ENCODE data around the gene TAOK3.

Gene TAOK3

GRCh38 chr12:118190266-118190665, 182.4 kb downstream of the TAOK3 start:
- DNase-seq (ENCODE audit: low read depth): no peak

GRCh38 chr12:118189741-118190191, 182.9 kb downstream of the TAOK3 start:
- no peak for DNase-seq (ENCODE audit: low read depth)

- no peak for DNase-seq (ENCODE audit: low read depth)
These were observed 183.9 kb downstream of the TAOK3 start for GRCh38 chr12:118188690-118189371.

DNA sequence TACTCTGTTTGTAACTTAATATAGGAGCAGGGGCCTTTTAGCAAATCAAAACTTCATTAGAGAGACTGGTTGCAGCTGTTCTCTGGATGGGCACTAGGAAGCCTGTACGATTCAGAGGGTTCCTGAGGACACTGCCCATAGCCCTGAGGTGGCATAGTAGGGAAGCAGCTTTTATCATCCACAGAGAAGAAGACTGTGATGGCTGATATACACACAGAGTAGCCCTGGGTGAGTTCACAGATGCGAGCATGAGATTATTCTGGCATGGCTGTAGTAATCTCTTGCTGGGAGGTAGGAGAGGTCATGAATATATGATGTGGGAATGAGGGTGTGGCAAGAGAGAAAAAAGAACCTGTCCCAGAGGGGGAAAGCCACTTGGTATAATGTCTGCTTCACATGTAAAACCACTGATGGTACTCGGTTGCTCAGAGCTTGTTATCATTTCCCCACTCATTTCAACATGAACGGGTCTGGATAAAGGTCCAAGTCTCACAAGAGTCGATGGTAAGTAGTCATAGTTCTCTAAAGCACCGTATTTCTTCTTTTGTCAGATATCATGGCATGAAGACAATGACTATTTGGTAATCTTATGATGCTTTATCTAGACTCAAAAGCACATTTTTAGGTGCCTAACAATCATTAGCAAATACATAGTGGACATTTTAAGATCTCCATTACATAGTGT, 184.8 kb downstream of the TAOK3 start:
- no peak for DNase-seq (ENCODE audit: low read depth)

GRCh38 chr12:118185602-118186397, 186.9 kb downstream of the TAOK3 start:
- DNase-seq (ENCODE audit: low read depth): no peak

- DNase-seq (ENCODE audit: low read depth): no peak
These were observed 189.0 kb downstream of the TAOK3 start for GRCh38 chr12:118183711-118184110.

- DNase-seq (ENCODE audit: low read depth): no peak
These were observed 189.6 kb downstream of the TAOK3 start for GRCh38 chr12:118183155-118183554.

GRCh38 chr12:118175823-118176447, 196.8 kb downstream of the TAOK3 start:
- DNase-seq (ENCODE audit: low read depth): no peak

DNA sequence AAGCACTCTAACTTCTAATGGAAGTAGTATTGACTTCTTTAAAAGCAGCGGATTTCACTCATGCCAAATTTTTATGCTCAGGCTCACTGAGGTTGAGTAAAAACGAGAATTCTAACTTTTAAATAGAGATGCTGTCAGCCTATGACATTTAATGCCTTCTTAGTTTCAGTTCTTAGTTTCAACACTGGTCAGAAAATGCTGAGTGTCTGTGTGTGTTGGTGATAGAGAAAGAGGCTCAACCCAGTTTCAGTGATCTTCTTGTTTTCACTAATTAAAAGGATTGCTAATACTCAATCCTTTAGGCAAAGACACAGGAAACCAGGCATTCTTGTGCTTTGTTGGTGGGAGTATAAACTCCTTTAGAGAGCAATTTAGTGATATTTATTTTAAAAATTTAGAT, 205.8 kb downstream of the TAOK3 start:
- no peak for DNase-seq (ENCODE audit: low read depth)

- DNase-seq (ENCODE audit: low read depth): no peak
These were observed 207.8 kb downstream of the TAOK3 start for GRCh38 chr12:118164798-118165486.

- no peak for DNase-seq (ENCODE audit: low read depth)
These were observed 212.2 kb downstream of the TAOK3 start for GRCh38 chr12:118160536-118160935.

- DNase-seq (ENCODE audit: low read depth): no peak
These were observed 221.0 kb downstream of the TAOK3 start for GRCh38 chr12:118151755-118152154.

- DNase-seq (ENCODE audit: low read depth): no peak
These were observed 222.1 kb downstream of the TAOK3 start for GRCh38 chr12:118150625-118151024.

- DNase-seq (ENCODE audit: low read depth): no peak
These were observed 224.4 kb downstream of the TAOK3 start for GRCh38 chr12:118148287-118148686.

DNA sequence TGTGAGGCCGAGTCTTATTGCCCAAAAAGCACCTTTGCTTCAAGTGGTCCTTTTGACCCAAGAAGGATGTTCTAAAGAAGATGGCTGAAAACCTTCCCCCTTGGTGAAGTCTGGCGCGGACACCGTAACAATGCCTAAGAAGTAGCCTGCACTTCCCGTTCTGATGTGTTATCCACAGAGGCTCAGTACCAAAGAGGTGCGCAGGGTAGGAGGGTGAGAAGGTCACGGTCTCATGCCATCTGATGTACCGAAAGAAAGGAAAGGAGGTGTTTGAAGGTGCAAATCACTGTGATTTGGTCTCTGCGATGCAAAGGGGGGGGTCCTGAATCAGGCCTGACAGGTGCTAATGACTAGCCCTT, 226.9 kb downstream of the TAOK3 start:
- no peak for DNase-seq (ENCODE audit: low read depth)

DNA sequence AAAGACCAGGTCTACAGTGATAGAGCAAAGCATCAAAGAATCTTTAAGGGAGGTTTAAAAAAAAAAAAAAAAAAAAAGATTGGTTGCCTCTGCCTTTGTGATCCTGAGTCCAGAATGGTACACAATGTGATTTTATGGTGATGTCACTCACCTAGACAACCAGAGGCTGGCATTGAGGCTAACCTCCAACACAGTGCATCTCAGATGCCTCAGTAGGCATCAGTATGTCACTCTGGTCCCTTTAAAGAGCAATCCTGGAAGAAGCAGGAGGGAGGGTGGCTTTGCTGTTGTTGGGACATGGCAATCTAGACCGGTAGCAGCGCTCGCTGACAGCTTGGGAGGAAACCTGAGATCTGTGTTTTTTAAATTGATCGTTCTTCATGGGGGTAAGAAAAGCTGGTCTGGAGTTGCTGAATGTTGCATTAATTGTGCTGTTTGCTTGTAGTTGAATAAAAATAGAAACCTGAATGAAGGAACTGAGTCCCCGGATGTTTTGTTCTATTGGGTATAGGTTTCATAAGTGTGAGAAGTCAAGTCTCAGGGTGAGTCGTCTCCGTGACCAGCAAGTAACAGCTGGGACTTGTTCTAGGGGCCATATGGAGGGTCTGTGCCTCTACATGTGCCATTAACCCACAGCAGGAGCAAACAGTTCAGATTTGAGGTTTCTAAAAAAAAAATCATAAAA, 227.5 kb downstream of the TAOK3 start:
- DNase-seq (ENCODE audit: low read depth): no peak

DNA sequence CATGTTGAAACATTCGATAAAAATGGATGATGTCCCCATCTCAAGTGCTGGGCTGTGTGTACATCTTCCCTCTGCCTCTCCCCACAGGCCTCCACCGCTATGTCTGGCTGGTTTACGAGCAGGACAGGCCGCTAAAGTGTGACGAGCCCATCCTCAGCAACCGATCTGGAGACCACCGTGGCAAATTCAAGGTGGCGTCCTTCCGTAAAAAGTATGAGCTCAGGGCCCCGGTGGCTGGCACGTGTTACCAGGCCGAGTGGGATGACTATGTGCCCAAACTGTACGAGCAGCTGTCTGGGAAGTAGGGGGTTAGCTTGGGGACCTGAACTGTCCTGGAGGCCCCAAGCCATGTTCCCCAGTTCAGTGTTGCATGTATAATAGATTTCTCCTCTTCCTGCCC, 228.2 kb downstream of the TAOK3 start:
- DNase-seq (ENCODE audit: low read depth): no peak

GRCh38 chr12:118140825-118141224, 231.9 kb downstream of the TAOK3 start:
- DNase-seq (ENCODE audit: low read depth): no peak

GRCh38 chr12:118137148-118137678, 235.5 kb downstream of the TAOK3 start:
- DNase-seq (ENCODE audit: low read depth): no peak

- no peak for DNase-seq (ENCODE audit: low read depth)
These were observed 236.1 kb downstream of the TAOK3 start for GRCh38 chr12:118136559-118137003.
